ENCODE results near the gene TMPRSS9.
"Not testable (repeated sequence)": the region's sequence is repeated elsewhere in the genome, so short reads cannot be mapped to it uniquely, and the experiment has no call there.

TMPRSS9 gene

DNA sequence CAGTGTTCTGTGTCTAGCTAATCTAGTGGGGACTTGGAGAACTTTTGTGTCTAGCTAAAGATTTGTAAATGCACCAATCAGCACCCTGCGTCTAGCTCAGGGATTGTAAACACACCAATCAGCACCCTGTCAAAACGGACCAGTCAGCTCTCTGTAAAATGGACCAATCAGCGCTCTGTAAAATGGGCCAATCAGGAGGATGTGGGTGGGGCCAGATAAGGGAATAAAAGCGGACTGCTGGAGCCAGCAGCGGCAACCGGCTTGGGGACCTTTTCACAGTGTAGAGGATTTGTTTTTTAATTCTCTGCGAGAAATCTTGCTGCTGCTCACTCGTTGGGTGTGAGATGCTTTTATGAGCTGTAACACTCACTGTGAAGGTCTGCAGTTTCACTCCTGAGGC lies 32.8 kb downstream of the TMPRSS9 start:
- not testable (repeated sequence) for DNase-seq (ENCODE audit: low spot score)

- no peak for DNase-seq (ENCODE audit: low spot score)
These were observed 34.0 kb downstream of the TMPRSS9 start for GRCh38 chr19:2394054-2394441.

GRCh38 chr19:2394442-2395292 lies 34.6 kb downstream of the TMPRSS9 start:
- DNase-seq (ENCODE audit: low spot score), result peak; percentile 13

GRCh38 chr19:2395293-2395829 lies 35.3 kb downstream of the TMPRSS9 start:
- DNase-seq (ENCODE audit: low spot score), result not testable (repeated sequence)

GRCh38 chr19:2397173-2397572 lies 37.1 kb downstream of the TMPRSS9 start:
- DNase-seq (ENCODE audit: low spot score), result not testable (repeated sequence)

- no peak for DNase-seq (ENCODE audit: low spot score)
These were observed 38.8 kb downstream of the TMPRSS9 start for GRCh38 chr19:2398735-2399305.

- no peak for DNase-seq (ENCODE audit: low spot score)
These were observed 39.5 kb downstream of the TMPRSS9 start for GRCh38 chr19:2399582-2399981.

DNA sequence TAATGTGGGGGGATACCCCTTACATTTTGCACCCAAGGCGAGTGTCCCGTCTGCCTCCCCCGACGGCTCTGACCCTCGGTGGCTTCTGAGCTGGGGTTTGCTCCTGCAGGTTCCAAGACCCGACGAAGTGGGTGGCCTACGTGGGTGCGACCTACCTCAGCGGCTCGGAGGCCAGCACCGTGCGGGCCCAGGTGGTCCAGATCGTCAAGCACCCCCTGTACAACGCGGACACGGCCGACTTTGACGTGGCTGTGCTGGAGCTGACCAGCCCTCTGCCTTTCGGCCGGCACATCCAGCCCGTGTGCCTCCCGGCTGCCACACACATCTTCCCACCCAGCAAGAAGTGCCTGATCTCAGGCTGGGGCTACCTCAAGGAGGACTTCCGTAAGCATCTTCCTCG lies 48.2 kb downstream of the TMPRSS9 start:
- DNase-seq (ENCODE audit: low spot score), result no peak

GRCh38 chr19:2409352-2409912 lies 49.4 kb downstream of the TMPRSS9 start:
- no peak for DNase-seq (ENCODE audit: low spot score)

DNA sequence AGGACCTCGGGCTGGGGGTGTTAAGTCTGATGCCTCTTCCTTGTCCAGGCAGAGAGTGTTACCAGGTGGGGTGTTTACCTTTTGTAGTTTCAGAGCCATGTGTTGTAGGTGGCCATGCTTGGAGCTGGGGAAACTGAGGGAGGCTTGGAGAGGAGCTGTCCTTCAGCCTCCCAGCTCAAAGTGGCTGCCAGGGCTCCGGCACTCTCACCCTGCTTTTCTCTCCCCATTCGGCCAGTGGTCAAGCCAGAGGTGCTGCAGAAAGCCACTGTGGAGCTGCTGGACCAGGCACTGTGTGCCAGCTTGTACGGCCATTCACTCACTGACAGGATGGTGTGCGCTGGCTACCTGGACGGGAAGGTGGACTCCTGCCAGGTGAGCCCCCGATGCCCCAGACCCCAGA lies 50.0 kb downstream of the TMPRSS9 start:
- no peak for DNase-seq (ENCODE audit: low spot score)

DNA sequence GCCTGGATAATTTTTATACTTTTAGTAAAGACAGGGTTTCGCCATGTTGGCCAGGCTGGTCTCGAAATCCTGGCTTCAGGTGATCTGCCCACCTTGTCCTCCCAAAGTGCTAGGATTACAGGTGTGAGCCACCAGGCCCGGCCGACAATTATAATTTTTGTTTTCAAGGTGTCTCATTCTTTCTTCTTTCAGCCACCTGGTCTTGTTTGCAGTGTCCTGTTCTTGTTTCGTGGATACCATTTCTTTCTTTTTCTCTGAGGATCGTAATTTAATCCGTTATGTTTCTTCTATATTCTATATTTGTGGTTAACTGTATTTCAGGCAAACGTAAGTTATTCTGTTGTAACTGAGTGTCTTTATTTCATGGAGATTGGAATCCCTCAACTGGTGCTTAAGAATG lies 51.6 kb downstream of the TMPRSS9 start:
- DNase-seq (ENCODE audit: low spot score), result no peak

GRCh38 chr19:2412449-2412848 lies 52.4 kb downstream of the TMPRSS9 start:
- DNase-seq (ENCODE audit: low spot score), result no peak

DNA sequence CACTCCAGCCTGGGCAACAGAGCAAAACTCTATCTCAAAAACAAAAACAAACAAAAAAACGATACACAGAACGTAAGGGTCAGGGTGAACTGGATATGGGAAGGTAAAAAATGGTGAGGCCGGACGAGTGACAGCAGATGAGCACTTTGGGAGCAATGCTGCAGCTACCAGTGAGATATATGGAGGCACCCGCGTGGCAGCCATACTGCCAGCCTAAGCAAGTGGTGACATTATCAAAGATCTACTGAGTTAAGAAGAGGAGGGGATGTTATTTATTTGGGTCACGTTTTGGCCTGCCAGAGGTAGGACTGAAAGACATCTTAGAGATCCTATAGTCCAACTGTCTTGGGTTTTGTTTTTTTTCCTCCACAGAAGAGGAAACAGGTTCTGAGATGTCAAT lies 53.1 kb downstream of the TMPRSS9 start:
- DNase-seq (ENCODE audit: low spot score), result no peak

GRCh38 chr19:2413629-2414028 lies 53.6 kb downstream of the TMPRSS9 start:
- DNase-seq (ENCODE audit: low spot score), result no peak

DNA sequence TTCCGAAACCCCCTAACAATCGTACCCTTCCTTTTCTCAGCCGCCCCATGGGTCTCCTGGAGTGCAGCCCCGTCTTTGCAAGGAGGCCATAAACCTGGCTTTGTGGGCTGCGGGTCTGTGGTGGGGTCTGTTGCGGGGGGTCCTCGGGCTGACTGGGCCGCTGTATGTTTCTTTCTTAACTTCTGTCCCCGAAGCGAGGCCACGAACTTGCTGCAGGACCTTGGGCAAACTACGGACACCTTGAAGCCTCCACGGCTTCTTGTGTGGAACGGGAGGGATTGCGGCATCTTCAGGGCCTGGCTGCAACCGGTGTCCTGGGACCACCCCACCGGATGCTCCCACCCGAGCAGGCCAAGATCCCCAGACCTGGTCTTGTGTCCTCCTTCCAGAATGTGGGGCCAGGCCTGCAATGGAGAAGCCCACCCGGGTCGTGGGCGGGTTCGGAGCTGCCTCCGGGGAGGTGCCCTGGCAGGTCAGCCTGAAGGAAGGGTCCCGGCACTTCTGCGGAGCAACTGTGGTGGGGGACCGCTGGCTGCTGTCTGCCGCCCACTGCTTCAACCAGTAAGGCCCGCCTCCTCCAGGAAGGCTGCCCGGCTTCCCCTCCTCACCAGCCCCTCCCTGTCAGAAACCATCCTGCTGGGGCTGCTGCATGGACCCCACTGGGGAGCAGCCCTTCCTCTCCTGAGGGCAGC lies 55.4 kb downstream of the TMPRSS9 start:
- no peak for DNase-seq (ENCODE audit: low spot score)

DNA sequence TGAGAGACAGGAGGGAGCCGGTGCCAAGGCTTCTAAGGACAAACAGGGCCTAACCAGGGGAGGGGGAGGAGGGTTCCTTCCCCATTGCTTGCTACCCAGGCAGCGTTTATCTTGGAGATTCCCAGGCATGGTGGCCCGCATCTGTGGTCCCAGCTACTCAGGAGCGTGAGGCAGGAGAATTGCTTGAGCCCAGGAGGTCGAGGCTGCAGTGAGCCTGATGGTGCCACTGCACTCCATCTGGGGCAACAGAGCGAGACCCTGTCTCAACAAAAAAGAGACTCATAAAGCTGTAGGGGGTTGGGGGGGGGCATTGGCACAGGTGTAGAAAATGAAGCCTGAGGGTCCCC lies 55.9 kb downstream of the TMPRSS9 start:
- no peak for DNase-seq (ENCODE audit: low spot score)

GRCh38 chr19:2416321-2417097 lies 56.4 kb downstream of the TMPRSS9 start:
- no peak for DNase-seq (ENCODE audit: low spot score)

GRCh38 chr19:2417436-2417835 lies 57.4 kb downstream of the TMPRSS9 start:
- not testable (repeated sequence) for DNase-seq (ENCODE audit: low spot score)

- no peak for DNase-seq (ENCODE audit: low spot score)
These were observed 57.9 kb downstream of the TMPRSS9 start for GRCh38 chr19:2417881-2418406.

- no peak for DNase-seq (ENCODE audit: low spot score)
These were observed 59.7 kb downstream of the TMPRSS9 start for GRCh38 chr19:2419754-2420153.

DNA sequence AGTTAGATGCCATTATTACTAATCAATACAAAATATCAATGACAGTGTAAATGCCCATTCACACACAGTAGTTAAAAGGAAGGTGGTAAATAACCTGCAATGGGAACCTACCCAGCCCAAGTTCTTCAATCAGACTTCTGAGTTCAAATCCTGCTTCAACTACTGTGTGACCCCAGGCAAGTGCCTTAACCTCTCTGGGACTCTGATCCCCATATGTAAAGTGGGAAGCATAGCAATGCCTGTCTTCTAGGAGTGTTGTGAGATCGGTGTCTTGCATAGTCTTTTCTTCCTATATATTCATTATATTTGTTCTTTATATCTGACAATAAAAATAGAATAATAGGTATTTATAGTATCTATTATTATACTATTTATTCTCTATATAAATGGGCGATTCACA lies 60.4 kb downstream of the TMPRSS9 start:
- DNase-seq (ENCODE audit: low spot score), result no peak

Data from CD4-positive, alpha-beta T cell treated with Interleukin-15 for 4 hours (primary cell).